Fibroblast of skin of left biceps (primary cell): ENCODE results near the gene RPL39L.

Experiments used
- DNase-seq, 2 experiments: peaks; one replicate each; pipeline ENCODE4 v3.0.0-alpha.2; 2013; ENCODE audit warnings: low read depth in 2 of 2

Gene RPL39L

DNA sequence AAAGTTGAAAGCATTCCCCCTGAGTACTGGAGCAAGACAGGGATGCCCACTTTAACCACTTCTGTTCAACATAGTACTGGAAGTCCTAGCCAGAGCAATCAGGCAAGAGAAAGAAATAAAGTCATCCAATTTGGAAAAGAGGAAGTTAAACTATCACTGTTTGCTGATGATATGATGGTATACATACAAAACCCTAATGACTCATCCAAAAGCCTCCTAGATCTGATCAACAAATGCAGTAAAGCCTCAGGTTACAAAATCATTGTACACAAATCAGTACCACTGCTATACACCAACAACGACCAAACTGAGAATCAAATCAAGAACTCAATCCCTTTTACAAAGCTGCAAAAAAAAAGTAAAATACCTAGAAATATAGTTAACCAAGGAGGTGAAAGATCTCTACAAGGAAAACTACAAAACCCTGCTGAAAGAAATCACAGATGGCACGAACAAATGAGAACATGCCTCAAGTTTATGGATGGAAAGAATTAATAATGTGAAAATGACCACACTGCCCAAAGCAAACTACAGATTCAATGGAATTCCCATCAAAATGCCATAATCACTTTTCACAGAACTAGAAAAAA lies 40.3 kb downstream of the RPL39L start:
- no peak for DNase-seq

DNA sequence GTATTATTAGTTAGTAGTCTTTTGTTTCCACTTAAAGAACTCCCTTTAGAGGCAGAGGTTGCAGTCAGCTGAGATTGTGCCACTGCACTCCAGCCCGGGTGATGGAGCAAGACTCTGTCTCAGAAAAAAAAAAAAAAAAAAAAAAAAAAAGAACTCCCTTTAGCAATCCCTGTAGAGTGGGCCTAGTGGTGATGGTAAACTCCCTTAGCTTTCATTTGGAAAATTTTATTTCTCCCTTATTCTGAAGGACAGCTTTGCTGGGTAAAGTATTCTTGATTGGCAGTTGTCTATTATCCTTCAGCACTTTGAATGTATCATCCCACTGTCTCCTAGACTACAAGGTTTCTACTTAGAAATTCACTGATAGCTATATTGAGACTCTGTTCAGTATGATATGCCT lies 46.0 kb downstream of the RPL39L start:
- DNase-seq, result no peak

DNA sequence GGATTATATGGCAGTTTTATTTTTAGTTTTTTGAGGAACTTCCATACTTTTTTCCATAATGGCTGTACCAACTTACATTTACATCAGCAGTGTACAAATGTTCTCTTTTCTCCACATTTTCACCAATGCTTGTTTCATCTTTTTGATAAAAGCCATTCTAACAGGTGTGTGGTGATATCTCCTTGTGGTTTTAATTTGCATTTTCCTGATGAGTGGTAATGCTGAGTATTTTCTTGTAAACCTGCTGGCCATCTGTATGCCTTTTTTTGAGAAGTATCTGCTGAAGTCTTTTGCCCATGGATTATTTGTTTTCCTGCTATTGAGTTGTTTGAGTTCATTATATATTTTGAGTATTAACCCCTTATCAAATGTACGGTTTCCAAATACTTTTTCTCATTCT lies 50.6 kb downstream of the RPL39L start:
- DNase-seq, result no peak

DNA sequence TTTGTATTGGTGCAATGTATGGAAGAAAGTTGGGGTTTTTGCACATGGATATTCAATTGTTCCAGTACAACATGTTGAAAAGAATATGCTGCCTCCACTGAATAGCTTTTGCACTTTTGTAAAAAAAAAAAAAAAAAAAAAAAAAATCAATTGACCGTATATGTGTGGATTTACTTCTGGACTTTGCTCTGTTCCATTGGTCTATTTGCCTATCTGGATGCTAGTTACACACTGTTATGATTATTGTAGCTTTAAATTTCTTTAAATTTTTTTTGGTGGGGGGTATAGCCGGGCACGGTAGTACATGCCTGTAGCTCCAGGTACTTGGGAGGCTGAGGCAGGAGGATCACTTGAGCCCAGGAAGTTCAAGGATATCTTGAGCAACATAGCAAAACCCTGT lies 52.5 kb downstream of the RPL39L start:
- no peak for DNase-seq

DNA sequence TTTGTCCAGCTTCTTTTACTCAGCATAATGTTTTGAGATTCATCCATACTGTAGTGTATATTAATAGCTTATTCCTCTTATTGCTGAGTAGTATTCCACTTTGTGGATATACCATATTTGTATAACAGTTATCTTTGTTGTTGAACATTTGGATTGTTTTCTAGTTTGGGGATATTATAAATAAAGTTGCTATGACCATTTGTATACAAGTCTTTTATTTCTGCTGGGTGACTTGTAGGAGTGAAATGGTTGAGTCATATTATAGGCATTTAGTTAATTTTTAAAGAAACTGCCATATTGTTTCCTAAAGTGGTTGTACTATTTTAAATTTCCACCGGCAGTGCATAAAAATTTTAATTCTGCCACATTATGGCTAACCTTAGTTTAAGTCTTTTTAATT lies 53.4 kb downstream of the RPL39L start:
- no peak for DNase-seq

DNA sequence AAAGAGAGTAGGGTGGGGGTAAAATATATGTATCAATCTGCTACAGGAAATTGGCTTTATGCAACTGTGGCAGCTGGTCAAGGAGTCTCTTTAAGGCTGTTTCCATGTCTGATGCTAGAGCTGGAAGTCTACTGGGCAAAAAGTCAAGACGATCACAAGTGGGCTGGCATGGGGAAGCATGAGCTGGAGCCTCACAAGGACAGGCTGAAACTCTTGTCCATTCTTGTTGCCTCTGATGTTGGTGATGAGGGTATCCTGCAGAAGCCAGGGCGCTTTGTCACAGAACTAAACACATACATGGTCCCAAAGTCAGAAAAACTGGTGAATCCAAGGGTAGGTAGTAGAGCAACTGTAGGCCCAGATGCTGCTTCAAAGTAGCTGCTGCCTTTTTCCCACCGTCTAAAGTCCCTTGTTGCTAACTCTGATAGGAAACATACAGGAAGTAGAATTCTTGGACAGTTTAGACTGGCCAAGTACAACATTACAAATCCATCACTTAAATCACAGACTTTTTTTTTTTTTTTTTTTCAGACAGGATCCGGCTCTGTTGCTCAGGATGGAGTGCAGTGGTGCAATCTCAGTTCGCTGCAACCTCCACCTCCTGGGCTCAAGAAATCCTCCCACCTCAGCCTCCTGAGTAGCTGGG lies 54.2 kb downstream of the RPL39L start:
- no peak for DNase-seq

DNA sequence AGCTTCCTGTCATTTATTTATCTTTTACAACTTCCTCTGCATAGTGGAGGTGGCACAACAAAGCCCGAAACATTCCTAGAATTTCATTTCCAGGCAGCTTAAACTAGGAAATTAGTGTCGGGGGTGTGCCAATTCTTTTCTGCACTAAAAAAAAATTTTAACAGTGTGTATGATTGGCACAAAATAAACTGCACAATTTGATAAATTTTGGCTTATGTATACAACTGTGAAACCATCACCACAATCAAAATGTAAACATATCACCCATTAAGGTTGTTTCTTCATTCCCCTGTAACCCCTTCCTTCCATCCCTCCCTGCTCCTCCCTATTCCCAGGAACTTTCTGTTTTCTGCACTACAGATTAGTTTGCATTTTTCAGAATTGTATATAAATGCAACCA lies 54.7 kb downstream of the RPL39L start:
- no peak for DNase-seq

DNA sequence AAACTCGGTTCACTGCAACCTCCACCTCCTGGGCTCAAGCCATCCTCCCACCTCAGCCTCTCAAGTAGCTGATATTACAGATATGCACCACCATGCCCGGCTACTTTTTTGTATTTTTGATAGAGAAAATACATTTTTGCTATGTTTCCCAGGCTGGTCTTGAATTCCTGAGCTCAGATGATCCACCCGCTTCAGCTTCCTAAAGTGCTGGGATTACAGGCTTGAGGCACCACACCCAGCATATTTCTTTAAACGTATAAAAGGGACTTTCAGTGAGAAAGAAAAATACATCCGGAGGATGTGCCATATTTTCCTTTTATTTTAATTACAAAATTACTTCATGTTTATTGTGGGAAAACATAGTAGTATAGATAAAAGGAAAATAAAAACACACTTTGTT lies 55.2 kb downstream of the RPL39L start:
- DNase-seq, result no peak

DNA sequence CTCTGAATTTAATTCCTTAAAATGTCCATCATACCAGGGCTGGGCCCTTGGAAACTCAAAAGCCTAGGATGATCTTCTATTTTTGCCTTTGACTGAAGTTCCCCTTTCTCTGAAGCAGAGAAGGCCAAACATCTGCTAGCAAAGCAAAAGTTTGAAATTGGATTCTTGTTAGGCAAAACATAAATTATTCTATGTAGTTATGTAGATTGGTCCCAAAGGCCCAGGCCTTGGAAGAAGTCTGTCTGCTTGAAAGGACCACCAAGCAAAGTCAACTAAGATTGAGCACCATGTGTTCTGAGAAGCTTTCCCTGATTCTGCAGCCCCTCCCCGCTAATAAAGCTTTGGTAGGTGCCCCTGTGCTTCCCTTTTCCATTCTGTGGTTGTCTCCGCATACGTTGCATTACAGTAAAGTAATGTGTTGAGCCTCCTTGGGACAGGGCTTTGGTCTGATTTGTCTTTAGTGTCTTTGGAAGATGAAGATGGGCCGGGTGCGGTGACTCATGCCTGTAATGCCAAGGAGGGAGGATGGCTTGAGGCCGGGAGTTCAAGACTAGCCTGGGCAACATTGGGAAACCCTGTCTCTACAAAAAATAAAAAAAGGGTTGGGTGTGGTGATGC lies 56.4 kb downstream of the RPL39L start:
- no peak for DNase-seq

DNA sequence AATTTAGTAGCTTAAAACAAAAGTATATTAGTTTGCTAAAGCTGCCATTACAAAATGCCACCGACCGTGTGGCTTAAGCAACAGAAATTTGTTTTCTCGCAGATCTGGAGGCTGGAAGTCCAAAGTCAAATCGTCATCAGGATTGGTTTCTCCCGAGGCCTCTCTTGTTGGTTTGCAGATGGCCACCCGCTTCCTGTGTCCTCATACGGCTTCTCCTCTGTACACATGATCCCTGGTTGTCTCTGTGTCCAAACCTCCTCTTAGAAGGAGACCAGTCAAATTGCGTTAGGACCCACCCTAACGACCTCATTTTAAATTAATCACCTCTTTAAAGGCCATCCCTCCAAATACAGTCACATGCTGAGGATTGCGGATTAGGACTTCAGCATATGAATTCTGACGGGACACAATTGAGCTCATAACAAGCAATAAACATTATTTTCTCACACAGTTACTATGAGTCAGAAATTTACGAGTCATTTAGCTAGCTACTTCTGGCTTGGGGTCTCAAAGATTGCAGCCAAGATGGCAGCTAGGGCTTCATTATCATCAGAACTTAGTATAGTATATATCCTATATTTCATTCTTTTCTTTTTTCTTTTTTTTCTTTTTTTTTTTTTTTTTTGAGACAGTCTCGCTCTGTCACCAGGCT lies 58.4 kb downstream of the RPL39L start:
- DNase-seq, result no peak

DNA sequence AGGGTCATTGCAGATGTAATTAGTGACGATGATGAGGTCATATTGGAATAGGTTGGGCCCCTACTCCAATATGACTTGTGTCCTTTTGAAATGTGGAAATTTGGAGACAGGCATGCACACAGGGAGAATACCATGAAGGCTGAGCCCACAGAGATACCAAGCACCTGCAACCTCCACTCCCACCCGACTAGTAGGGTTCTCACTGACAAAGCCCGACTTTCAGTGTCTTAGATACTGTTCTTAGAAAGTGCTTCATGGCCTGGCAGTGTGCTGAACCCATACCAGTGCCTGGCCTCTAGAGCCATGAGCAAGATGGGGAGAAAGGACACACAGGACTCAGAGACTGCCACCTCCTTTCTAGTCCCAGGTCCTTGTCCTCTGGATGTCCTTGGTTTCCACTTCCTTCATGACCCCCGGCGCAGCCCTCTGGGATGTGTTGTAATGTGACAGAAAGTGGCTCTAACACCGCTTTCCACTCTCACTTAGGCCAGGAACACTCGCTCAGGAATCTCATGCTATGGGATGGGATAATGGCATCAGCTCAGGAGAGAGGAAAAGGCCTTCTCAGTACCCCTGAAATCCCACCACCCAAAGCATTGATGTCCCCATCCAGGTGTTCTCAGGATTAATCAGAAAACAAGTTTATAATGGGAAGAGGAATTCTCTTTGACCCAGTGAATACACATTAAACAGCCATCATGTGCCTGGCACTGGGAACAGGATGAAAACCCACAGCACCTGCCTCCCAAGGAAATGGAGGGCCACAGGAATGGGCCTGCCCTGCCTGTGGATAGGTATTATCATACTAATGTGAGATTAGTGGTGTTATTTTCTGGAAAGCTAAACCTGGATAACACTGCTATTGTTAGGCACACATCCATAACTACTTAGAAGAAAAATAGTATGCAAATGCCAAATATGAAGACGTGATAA lies 59.9 kb downstream of the RPL39L start:
- DNase-seq, result no peak

DNA sequence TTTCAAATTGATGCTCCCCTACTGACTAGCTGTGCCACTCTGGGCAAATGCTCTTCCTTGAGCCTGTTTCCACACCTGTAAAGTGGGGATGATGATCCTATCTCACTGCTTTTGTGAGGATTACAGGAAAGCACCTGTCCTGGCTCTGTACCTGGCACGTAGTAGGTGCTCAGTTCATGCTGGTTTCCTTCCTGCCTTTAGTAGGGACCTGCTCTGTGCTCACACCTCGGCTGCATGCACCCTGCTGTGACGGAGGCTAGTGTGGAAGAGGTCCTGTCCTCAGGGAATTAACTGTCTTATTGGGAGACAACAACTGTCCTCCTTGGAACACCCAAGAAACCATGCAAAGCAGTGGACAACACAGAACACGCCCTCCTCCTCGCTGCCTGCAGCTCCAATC lies 61.8 kb downstream of the RPL39L start:
- no peak for DNase-seq

DNA sequence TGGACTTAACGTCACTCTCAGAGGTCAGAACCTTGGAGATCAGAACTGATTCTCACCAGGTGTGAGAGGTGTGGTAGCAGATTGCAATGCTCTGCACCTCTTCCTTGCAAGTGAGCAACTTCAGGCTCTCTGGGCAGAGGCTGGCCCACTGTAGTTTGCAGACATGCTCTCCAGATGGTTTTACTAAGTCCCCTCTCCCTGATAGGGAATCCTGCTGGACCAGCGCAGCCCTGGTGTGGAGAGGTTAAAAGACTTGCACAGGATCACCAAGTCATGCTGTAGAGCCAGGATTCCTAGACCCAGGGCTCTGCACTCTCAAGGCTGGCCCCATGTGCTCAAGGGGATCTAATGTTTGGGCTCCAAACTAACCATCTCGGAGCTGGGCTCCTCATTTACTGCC lies 62.2 kb downstream of the RPL39L start:
- no peak for DNase-seq

DNA sequence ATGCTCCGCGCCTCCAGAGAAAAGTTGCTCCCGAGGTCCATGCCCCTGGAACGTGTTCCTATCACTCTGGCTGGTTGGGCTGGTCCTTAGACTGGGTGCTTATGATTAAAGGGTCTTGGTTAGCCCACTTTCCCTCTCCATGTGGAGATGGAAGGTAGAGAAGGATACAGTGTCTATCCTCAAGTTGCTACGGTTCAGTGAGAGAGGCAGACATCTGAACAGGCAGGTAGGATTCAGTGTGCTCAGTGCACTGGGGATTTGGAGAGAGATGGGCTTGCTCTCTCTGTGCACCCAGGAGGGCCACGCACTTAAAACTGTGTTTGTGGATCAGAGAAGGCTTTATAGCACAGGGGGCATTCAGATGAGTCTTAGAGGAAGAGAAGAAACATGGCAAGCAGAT lies 63.0 kb downstream of the RPL39L start:
- DNase-seq, result no peak

DNA sequence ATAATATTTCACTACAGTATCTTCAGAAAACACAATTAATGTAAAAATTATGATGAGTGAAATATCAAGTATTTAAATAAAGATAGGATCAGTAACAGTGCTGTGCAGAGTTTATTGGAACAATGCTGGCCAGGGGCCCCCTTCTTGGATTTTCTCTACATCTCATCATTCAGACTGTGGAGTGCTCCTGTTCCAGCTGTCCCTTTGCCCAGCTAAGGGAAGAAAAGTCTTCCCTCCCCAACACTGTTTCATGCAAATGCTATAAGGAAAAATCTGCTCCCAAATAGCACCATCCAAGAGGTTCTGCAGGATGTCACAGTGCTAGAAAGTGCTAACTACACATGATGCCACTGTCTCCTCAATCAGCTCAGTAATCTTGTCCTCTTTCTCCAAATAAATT lies 64.5 kb downstream of the RPL39L start:
- no peak for DNase-seq

DNA sequence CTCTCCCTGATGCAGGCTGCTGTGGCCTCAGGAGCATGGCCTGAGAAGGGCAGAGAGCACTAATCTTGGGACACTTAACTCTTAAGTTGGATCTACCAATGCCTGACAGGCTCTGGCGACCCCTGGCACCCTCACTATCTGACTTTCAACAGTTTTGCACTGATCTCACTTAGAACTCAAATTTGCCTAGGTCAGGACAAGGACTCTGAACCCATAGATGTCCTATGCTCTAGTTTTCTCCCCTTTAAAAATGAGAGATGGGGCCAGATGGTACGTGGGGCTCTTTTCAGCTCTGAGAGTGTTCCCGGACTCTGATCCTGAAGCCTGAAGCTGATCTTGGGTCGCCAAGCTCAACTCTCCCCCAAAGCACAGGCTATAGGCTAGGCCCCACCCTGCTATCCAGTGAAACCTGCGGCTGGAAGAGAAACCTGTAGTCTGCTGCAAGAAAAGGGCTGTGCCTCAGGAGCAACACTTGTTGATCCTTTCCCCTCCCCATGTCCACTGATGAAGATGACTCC lies 65.7 kb downstream of the RPL39L start:
- no peak for DNase-seq

DNA sequence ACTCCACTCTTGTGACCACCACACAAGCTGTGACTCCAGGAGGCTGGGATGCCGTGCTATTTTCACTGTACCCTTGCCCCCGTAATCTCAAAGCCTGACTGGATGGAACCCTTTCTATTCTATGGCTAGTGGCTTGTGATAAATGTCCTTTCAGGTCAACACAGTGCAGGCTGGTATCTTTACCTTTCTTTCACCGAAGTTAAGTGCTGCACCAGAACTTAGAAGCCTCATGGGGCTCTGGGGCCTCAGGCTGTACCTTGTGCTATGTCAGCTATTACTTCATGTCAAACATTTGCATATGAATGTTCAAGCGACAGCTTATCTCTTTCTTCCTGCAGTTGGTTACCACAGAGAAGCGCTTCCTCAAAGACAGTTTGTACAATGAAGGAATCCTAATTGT lies 66.8 kb downstream of the RPL39L start:
- no peak for DNase-seq

DNA sequence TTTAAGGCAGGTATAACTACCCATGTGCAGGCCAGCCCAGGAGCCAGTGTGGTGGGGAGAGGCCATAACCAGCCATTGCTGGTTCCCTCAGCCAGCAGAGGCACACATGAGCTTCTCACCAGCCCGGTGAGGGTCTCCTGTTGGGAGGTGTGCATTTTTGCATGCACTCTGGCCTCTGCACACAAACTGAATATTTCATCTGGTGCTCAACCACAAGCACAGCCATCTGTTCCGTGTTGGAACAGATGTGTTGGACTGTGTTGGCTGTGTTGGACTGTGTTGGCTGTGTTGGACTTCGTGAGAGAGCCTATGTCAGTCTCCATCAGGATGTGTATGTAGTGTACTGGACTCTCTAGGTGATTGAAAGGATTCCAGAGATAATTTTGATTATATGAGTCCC lies 67.2 kb downstream of the RPL39L start:
- DNase-seq, result no peak
